ENCODE results near the gene SPRYD7.

DNA sequence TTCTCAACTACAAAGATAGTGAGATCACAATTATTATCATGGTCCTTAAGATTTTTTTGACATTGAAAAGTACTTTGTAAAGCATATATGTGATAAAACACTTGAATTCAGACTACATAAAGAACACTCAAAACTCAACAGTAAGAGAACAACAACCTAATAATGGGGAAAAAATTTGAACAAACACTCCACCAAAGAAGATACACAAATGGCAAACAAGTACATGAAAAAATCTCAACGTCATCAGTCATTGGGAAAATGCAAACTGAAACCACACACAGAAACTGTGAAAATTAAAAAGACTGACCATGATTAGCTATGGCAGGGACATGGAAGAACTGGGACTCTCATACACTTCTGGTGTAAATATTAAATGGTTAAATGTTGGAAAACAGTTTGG lies 70.9 kb downstream of the SPRYD7 start:
- no peak for TF ChIP-seq EZH2phosphoT487 (IDR thresholded peaks at IDR 0.05; ENCODE audit: insufficient read depth, low read depth)
- TF ChIP-seq EZH2 (IDR thresholded peaks at IDR 0.05; ENCODE audit: insufficient read depth, poor library complexity, severe bottlenecking) = no peak
